SK-N-SH (cell line): ENCODE measurements around the gene NUAK2. TPM values are rescaled to one million over a fixed set of nuclear protein-coding genes. Genes with fewer than 3 reads are reported as not detected.

Experiments
- CTCF ChIA-PET: fragments of 300-600, 350-600 bp; formaldehyde crosslinking; extraction: SDS; loops from one replicate; lab custom pipeline; 2021; lab: Yijun Ruan, JAX
- POLR2A ChIA-PET: fragments of 350-600 bp; sonication (Branson Sonifier 250); formaldehyde crosslinking; extraction: SDS; loops from one replicate; lab custom pipeline; 2020; ENCODE audit warnings: antibody characterized with exemption, inconsistent platforms; lab: Yijun Ruan, JAX
- DNase-seq: peaks from one replicate; pipeline ENCODE4 v3.0.0; 2012
- H2AFZ ChIP-seq: fragments of 200-600 bp; sonication (generic); 2 replicates; pipeline ENCODE4 v1.8.1; 2016; ENCODE audit warnings: antibody characterized with exemption, mild to moderate bottlenecking, low read depth
- H3F3A ChIP-seq: fragments of 200-600 bp; sonication (generic); replicated peaks from 2 replicates; pipeline ENCODE3; 2016; ENCODE audit warnings: antibody characterized with exemption, mild to moderate bottlenecking; ENCODE audit not compliant: insufficient read depth
- H3K27ac ChIP-seq, 2 experiments: fragments of 200-500 bp in 1 of 2; fragments of 200-600 bp in 1 of 2; sonication (Bioruptor generic) in 1 of 2; sonication (generic), shearing (Covaris generic) in 1 of 2; 2 replicates each; pipeline versions ENCODE4 v1.5.1 to v1.6.1; 2014 to 2016; ENCODE audit warnings: low read depth in 2 of 2, inconsistent platforms in 1 of 2, low read length in 1 of 2, mild to moderate bottlenecking in 1 of 2, mixed read lengths in 1 of 2
- H3K27me3 ChIP-seq: fragments of 200-600 bp; sonication (generic), shearing (Covaris generic); 2 replicates; pipeline ENCODE4 v1.6.1; 2016; ENCODE audit warnings: mixed run types; ENCODE audit not compliant: insufficient read depth
- H3K36me3 ChIP-seq, 2 experiments: fragments of 200-500 bp in 1 of 2; fragments of 200-600 bp in 1 of 2; sonication (Bioruptor generic) in 1 of 2; sonication (generic) in 1 of 2; replicated peaks in 1 of 2; 2 replicates each; pipeline versions ENCODE3 to v1.5.1; 2014 to 2016; ENCODE audit warnings: low read length in 1 of 2, mild to moderate bottlenecking in 1 of 2; ENCODE audit not compliant: insufficient read depth in 2 of 2, control insufficient read depth in 1 of 2
- H3K4me1 ChIP-seq, 2 experiments: fragments of 200-500 bp in 1 of 2; fragments of 200-600 bp in 1 of 2; sonication (Bioruptor generic) in 1 of 2; sonication (generic), shearing (Covaris generic) in 1 of 2; 2 replicates each; pipeline versions ENCODE4 v1.5.1 to v1.6.1; 2014 to 2016; ENCODE audit warnings: low read depth in 1 of 2, low read length in 1 of 2, mixed run types in 1 of 2; ENCODE audit not compliant: insufficient read depth in 2 of 2, control insufficient read depth in 1 of 2
- H3K4me2 ChIP-seq: fragments of 200-600 bp; sonication (generic), shearing (Covaris generic); 2 replicates; pipeline ENCODE4 v1.6.1; 2017; ENCODE audit warnings: mixed run types
- H3K4me3 ChIP-seq, 2 experiments: fragments of 200-500 bp in 1 of 2; fragments of 200-600 bp in 1 of 2; sonication (Bioruptor generic) in 1 of 2; sonication (generic), shearing (Covaris generic) in 1 of 2; 2 replicates each; pipeline versions ENCODE4 v1.5.1 to v1.8.1; 2014 to 2016; ENCODE audit warnings: low read depth in 2 of 2, inconsistent platforms in 1 of 2, low read length in 1 of 2, mild to moderate bottlenecking in 1 of 2, mixed read lengths in 1 of 2, moderate library complexity in 1 of 2
- H3K79me2 ChIP-seq: fragments of 200-600 bp; sonication (generic); 2 replicates; pipeline ENCODE4 v1.8.1; 2017; ENCODE audit warnings: mild to moderate bottlenecking; ENCODE audit not compliant: insufficient read depth
- H3K9ac ChIP-seq: fragments of 200-600 bp; sonication (generic); 2 replicates; pipeline ENCODE4 v1.6.1; 2017; ENCODE audit warnings: mixed run types
- H3K9me2 ChIP-seq: fragments of 200-600 bp; sonication (generic); 2 replicates; pipeline ENCODE4 v1.6.1; 2017; ENCODE audit warnings: mixed run types
- H3K9me3 ChIP-seq: fragments of 200-600 bp; sonication (generic); 2 replicates; pipeline ENCODE4 v1.6.1; 2017; ENCODE audit warnings: mixed run types, mild to moderate bottlenecking, moderate library complexity
- H4K20me1 ChIP-seq: fragments of 200-600 bp; sonication (generic); 2 replicates; pipeline ENCODE4 v1.6.1; 2017; ENCODE audit warnings: mild to moderate bottlenecking, mixed run types; ENCODE audit not compliant: insufficient read depth
- EP300 ChIP-seq, 2 experiments: IDR thresholded peaks; 2 replicates each; pipeline versions ENCODE4 v1.4.0 to v1.6.1; 2012; ENCODE audit warnings: borderline replicate concordance in 1 of 2, low read depth in 1 of 2, low read length in 1 of 2
- EZH2phosphoT487 ChIP-seq: fragments of 200-600 bp; sonication (generic); IDR thresholded peaks from 2 replicates; pipeline ENCODE4 v1.6.1; 2017; ENCODE audit warnings: low read depth, mixed run types, mild to moderate bottlenecking, antibody characterized with exemption, moderate library complexity, borderline replicate concordance
- FOSL2 ChIP-seq: IDR thresholded peaks from 2 replicates; pipeline ENCODE4 v1.4.0; 2012; ENCODE audit warnings: low read depth, mild to moderate bottlenecking, moderate library complexity, borderline replicate concordance
- FOXJ3 ChIP-seq: sonication (generic); formaldehyde crosslinking; IDR thresholded peaks from 2 replicates; pipeline ENCODE4 v1.5.1; 2020; ENCODE audit warnings: mild to moderate bottlenecking, missing genetic modification reagents
- GATA2 ChIP-seq: sonication (generic); formaldehyde crosslinking; IDR thresholded peaks from 2 replicates; pipeline ENCODE4 v1.5.0; 2020; ENCODE audit warnings: mild to moderate bottlenecking, missing genetic modification reagents
- JUND ChIP-seq: IDR thresholded peaks from 2 replicates; pipeline ENCODE4 v1.4.0; 2012
- MEF2A ChIP-seq: IDR thresholded peaks from 2 replicates; pipeline ENCODE4 v1.4.0; 2012; ENCODE audit warnings: low read depth, borderline replicate concordance
- NFIC ChIP-seq: IDR thresholded peaks from 2 replicates; pipeline ENCODE4 v1.4.0; 2012; ENCODE audit warnings: borderline replicate concordance
- PBX3 ChIP-seq: IDR thresholded peaks from 2 replicates; pipeline ENCODE4; 2012
- RAD21 ChIP-seq: IDR thresholded peaks from 2 replicates; pipeline ENCODE4 v1.6.1; 2012; ENCODE audit warnings: mild to moderate bottlenecking, low read length
- REST ChIP-seq: IDR thresholded peaks from 2 replicates; pipeline ENCODE4 v1.6.1; 2012; ENCODE audit warnings: mild to moderate bottlenecking, low read depth, low read length, moderate library complexity
- RFX5 ChIP-seq: IDR thresholded peaks from 2 replicates; pipeline ENCODE4 v1.6.1; 2012; ENCODE audit warnings: mild to moderate bottlenecking, improper control_type of control experiment, low read length
- RXRA ChIP-seq: IDR thresholded peaks from 2 replicates; pipeline ENCODE4 v1.4.0; 2012; ENCODE audit warnings: low read depth, mild to moderate bottlenecking, borderline replicate concordance
- SMC3 ChIP-seq: IDR thresholded peaks from 2 replicates; pipeline ENCODE4 v1.6.1; 2012; ENCODE audit warnings: low read depth, low read length, improper control_type of control experiment
- TAF1 ChIP-seq: IDR thresholded peaks from 2 replicates; pipeline ENCODE4 v1.6.1; 2012; ENCODE audit warnings: low read depth, mild to moderate bottlenecking, low read length, moderate library complexity, borderline replicate concordance
- USF2 ChIP-seq: fragments of 150-350 bp; IDR thresholded peaks from 2 replicates; pipeline ENCODE4 v1.6.1; 2017; ENCODE audit warnings: antibody characterized with exemption, low read length, low read depth, borderline replicate concordance
- WGBS: methylation state at CpG from one replicate; pipeline ENCODE4 v1.1.6; 2017; ENCODE audit warnings: low lambda C conversion rate; 5-methylcytosine and 5-hydroxymethylcytosine counted together
- polyA plus RNA-seq, 3 experiments: library from polyadenylated mRNA; depleted of rRNA; stranded (reverse); fragments of >200 nt; gene quantifications; 2 replicates each; pipeline ENCODE4 v1.2.3, GENCODE V29; 2012

NUAK2 gene
- polyA plus RNA-seq, 1 of the 3 experiments (the other 2 are of a cell fraction): 11.1 TPM

- Histone ChIP-seq H3F3A (no peaks in the 10 kb centered on the region), H2AFZ (no peak overlapping the region), H3K36me3 (no peaks in the 10 kb centered on the region), H3K9me3 (no peaks in the 10 kb centered on the region), H4K20me1 (no peaks in the 10 kb centered on the region), H3K4me2 (no peak overlapping the region), H3K9me2 (no peaks in the 10 kb centered on the region), H3K79me2 (no peaks in the 10 kb centered on the region), H3K27ac (no peak overlapping the region), H3K27me3 (no peaks in the 10 kb centered on the region; the same call in 1 of the 2 replicates), H3K4me3 (no peak overlapping the region), H3K9ac (no peak overlapping the region), H3K4me1 (peaks cover 0 to 8% of the 10 kb centered on the region in 2 experiments; a peak in 1 of 4 replicates)
- no peak for DNase-seq
- no peak for TF ChIP-seq USF2
- TF ChIP-seq REST: no peak
- TF ChIP-seq MEF2A: no peak
- TF ChIP-seq TAF1: no peak
- TF ChIP-seq EZH2phosphoT487: no peak
- no peak for TF ChIP-seq FOXJ3 (CRISPR knock-in tag)
- no peak for TF ChIP-seq SMC3
- TF ChIP-seq EP300 (IDR thresholded peaks at IDR 0.05; ENCODE audit: borderline replicate concordance in 1 of 2, low read depth in 1 of 2, low read length in 1 of 2): no peak
- TF ChIP-seq JUND: no peak
- TF ChIP-seq NFIC: no peak
- TF ChIP-seq RXRA: no peak
- no peak for TF ChIP-seq FOSL2
- no peak for TF ChIP-seq RFX5
- no peak for TF ChIP-seq GATA2 (CRISPR knock-in tag)
- no peak for TF ChIP-seq RAD21
- TF ChIP-seq PBX3: no peak
- CTCF ChIA-PET: interaction anchor here (0.6 to 9.5 kb wide), 8 partner anchors 14 to 240 kb away, joined by 3 to 79 read pairs (median 6); no protein-coding TSS in a partner anchor
- WGBS: 83% methylated on average over 4 of the region's 8 CpGs
- POLR2A ChIA-PET: no interaction called here
Measured at GRCh38 chr1:205350691-205351141, 29.2 kb upstream of the NUAK2 start.
